GM12865 (cell line): ENCODE data around the gene USP22.
"Not testable (repeated sequence)": the region's sequence is repeated elsewhere in the genome, so short reads cannot be mapped to it uniquely, and the experiment has no call there.

Experiments used
- DNase-seq: peaks from one replicate; pipeline ENCODE4 v3.0.0; 2010; ENCODE audit warnings: low read depth
- H3K4me3 ChIP-seq: 2 replicates; pipeline ENCODE4 v1.5.1; 2011; ENCODE audit warnings: mild to moderate bottlenecking, low read depth, low read length, control low read depth
- TF ChIP-seq, protein P1 (sequence below): IDR thresholded peaks from 2 replicates; pipeline ENCODE4 v1.5.1; 2011; ENCODE audit warnings: low read length, control low read depth, low read depth, inconsistent platforms; ENCODE audit not compliant: insufficient read depth; ENCODE audit errors: missing control alignments

Gene USP22

DNA sequence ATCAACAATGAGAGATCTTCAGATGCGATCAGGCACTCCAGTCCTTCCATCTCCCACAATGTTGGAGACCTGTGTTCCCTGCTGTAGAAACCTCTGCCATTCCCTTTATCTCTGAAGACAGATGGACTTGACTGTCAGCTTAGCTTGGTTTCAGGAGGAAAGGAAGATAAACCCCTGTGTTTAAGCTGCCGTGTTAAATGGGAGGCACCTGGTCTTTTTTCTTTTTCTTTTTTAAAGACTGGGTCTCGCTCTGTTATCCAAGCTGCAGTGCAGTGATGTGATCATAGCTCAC, 63.1 kb downstream of the USP22 start:
- no peak for DNase-seq
- TF ChIP-seq, protein P1, sequence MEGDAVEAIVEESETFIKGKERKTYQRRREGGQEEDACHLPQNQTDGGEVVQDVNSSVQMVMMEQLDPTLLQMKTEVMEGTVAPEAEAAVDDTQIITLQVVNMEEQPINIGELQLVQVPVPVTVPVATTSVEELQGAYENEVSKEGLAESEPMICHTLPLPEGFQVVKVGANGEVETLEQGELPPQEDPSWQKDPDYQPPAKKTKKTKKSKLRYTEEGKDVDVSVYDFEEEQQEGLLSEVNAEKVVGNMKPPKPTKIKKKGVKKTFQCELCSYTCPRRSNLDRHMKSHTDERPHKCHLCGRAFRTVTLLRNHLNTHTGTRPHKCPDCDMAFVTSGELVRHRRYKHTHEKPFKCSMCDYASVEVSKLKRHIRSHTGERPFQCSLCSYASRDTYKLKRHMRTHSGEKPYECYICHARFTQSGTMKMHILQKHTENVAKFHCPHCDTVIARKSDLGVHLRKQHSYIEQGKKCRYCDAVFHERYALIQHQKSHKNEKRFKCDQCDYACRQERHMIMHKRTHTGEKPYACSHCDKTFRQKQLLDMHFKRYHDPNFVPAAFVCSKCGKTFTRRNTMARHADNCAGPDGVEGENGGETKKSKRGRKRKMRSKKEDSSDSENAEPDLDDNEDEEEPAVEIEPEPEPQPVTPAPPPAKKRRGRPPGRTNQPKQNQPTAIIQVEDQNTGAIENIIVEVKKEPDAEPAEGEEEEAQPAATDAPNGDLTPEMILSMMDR = no peak
- no peak overlapping the region for H3K4me3 ChIP-seq

DNA sequence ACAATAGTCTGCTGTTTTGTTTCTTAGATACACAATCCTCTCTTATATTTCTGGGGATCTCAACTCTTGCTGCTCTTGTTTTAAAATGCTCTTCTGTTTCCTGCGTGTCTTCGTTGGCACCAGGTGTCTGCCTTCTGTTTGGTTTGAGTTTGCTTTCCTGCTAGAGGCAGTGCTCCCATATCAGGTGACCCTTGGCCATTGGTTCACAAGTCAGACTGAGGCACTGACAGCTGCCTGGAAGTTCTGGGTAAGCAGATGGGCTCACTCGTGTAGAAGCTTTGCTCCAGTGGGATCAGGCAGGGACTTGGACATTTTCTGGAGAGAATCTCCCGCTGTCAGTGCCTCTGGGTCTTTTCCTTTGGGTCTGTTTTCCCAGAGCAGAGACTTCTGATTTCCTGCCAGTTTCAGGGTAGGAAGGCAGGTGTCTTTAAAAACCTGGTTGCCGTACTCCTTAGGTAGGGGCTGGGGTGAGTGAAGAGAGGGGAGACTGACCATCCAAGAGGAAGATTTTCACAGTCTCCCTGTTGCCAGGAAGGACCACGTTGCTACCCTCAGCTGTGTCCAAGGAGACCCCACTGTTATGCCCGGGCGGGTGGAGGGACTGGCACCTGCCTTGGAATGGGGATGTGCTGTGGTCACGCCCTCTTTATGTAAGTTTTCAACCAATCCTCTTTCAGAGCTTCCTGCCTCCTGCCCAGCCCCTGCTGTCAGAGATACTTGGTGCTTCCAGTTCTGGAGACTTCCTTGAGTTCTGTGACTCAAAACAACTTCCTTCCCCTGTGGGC, 63.6 kb downstream of the USP22 start:
- H3K4me3 ChIP-seq, DNase-seq: not testable (repeated sequence)

DNA sequence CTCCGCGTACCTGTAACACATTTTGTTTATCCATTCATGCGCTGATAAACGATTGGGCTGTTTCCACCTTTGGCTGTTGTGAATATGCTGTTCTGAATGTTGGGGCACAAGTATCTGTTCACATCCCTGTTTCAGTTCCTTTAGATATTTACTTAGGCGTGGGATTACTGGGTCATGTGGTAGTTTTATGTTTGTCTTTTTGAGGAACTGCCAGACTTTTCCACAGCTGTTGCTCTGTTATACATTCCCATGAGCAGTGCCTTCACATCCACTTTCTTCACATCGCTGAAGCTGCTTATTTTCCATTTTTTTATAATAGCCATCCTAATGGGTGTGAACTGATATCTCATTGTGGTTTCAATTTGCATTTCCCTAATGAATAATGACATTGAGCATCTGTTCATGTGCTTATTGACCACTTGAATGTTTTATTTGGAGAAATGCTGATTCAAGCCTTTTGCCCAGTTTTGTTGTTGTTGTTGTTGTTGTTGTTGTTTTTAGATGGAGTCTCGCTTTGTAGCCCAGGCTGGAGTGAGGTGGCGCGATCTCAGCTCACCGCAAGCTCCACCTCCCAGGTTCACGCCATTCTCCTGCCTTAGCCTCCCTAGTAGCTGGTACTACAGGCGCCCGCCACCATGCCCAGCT, 65.1 kb downstream of the USP22 start:
- not testable (repeated sequence) for DNase-seq

DNA sequence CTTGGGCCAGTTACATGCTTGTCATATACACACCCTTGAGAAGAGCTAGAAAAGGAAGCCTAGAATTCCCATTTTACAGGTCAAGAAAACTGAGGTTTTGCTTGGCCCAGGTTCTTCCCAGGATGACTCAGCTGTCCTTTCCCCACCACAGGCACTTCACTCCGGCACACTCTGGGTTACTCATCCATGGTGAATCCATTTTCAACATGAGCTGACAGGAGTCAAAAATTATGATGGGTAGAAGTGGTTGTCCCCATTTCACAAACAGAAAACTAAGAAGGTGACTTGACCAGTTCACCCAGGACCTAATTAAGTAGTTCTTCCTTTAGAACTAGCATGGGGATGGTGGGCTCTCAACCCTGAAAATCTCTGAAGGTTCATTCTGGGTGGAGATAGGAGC, 67.2 kb downstream of the USP22 start:
- TF ChIP-seq, protein P1 = no peak
- no peak for DNase-seq
- H3K4me3 ChIP-seq = no peak overlapping the region

More for the DNA sequence above, 65.1 kb downstream of the USP22 start:
- H3K4me3 ChIP-seq = not testable (repeated sequence)

DNA sequence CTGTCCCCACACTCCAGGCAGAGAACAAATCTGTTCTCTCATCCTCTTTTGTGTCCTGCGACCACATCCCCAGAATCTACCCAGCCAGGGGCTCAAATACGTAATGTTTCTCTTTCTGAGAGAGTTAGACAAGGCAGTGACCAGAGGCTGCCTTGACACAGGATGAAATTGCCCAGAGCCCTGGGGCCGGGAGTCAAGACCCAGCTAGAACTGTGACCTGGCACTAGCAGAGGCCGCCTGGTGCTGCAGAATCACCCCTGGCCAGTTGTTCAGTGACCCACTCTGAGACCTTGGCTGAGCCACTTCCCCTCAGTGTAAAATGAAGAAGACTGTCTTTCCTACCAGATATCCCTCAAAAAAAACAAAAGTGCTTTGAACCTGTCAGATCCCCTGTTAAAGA, 72.5 kb downstream of the USP22 start:
- no peak overlapping the region for H3K4me3 ChIP-seq
- no peak for DNase-seq
- TF ChIP-seq, protein P1 = no peak

DNA sequence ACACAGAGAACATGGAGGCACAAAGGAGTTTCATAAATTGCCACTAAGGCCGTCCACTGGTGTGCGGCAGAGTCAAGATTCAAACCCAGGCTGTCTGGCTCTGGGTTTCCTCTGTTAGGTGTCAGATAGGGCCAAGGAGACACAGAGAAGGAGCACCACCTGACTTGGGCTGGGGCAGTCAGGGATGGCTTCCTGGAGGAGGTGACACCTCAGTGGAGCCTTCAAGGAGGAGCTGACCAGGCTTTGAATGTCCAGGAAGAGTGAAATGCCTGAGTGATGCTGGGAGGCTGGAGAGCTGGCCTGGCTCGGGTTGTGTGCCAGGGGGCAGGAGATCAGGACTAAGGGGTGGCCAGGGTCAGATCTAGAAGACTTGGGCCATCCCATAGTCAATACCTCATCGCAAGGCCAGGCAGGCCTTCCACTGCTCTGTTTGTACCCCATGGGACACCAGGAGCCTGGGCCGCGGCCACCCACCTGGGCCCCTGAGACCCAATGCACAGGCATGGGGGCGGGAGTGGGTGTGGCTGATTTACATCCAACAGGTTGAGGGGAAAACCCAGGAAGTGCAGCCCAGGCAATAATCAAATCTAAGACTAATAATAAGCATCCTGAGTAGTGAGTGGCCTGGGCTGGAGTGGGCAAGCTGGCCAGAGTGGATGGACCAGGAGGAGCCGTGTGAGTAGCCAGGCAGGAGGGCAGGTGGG, 73.7 kb downstream of the USP22 start:
- TF ChIP-seq, protein P1 = no peak
- no peak overlapping the region for H3K4me3 ChIP-seq
- no peak for DNase-seq

DNA sequence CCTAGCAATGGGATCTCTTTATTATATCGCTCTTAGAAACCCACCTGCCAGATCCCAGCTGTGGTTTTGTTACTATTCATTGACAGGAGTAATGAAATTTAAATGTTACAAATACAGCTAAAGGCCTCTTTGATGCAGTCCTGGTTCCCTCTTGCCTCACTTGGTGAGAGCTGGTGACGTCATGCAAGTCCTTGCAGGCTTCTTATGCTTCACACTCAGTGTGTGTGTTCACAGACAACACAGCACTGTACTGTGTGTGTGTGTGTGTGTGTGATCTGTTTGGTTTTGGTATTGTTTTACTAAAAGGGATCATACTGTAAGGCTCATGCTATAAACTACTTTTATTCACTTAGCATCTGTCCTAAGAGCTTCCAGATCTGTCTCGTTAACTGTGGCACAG, 75.0 kb downstream of the USP22 start:
- TF ChIP-seq, protein P1 = no peak
- H3K4me3 ChIP-seq = no peak overlapping the region
- no peak for DNase-seq
